Naive thymus-derived CD8-positive, alpha-beta T cell (primary cell): ENCODE results near the gene KHDC4. TPM values are rescaled to one million over a fixed set of nuclear protein-coding genes. Genes with fewer than 3 reads are reported as not detected.
A peak's percentile ranks its signal among the peaks of the same experiment; 100 is the strongest.

Source experiments
- ATAC-seq, 2 donors: fragments of 150-1000 bp; cut with Tn5 transposase in 1 of 2; sonication (Bioruptor Pico), chemical (Tn5 transposase) in 1 of 2; 1 replicate in 1 of 2; 2 replicates in 1 of 2; pipeline ENCODE4 v1.10.0; 2021; ENCODE audit warnings: mild to moderate bottlenecking in 2 of 2, moderate library complexity in 2 of 2
- POLR2A ChIA-PET: fragments of 350-600 bp; sonication (Branson Sonifier 250); formaldehyde crosslinking; loops from one replicate; lab custom pipeline; 2021; ENCODE audit warnings: antibody characterized with exemption; lab: Charles Lee
- DNase-seq, 10 donors: peaks; one replicate each; pipeline versions ENCODE4 v3.0.0 to v3.0.0-alpha.2; 2020 to 2022
- H3K27ac Mint-ChIP-seq, 10 donors: one replicate each; pipeline ENCODE4 v1.8.0; 2020 to 2022; ENCODE audit warnings: mild to moderate bottlenecking in 10 of 10, mixed read lengths in 10 of 10, moderate library complexity in 4 of 10, inconsistent platforms in 1 of 10
- H3K27me3 Mint-ChIP-seq, 5 donors: one replicate each; pipeline ENCODE4 v1.8.0; 2021 to 2022; ENCODE audit warnings: mixed read lengths in 5 of 5
- H3K36me3 Mint-ChIP-seq, 3 donors: one replicate each; pipeline ENCODE4 v1.8.0; 2020 to 2022; ENCODE audit warnings: mixed read lengths in 3 of 3, mild to moderate bottlenecking in 2 of 3, inconsistent platforms in 1 of 3
- H3K4me1 Mint-ChIP-seq, 4 donors: one replicate each; pipeline ENCODE4 v1.8.0; 2021 to 2022; ENCODE audit warnings: mixed read lengths in 4 of 4
- H3K4me3 Mint-ChIP-seq, 10 donors: one replicate each; pipeline ENCODE4 v1.8.0; 2020 to 2022; ENCODE audit warnings: mild to moderate bottlenecking in 10 of 10, mixed read lengths in 10 of 10, moderate library complexity in 6 of 10, inconsistent platforms in 1 of 10
- H3K9me3 Mint-ChIP-seq, 9 donors: one replicate each; pipeline ENCODE4 v1.8.0; 2020 to 2022; ENCODE audit warnings: mixed read lengths in 9 of 9, mild to moderate bottlenecking in 3 of 9, inconsistent platforms in 1 of 9, moderate library complexity in 1 of 9
- polyA plus RNA-seq, 3 donors: library from polyadenylated mRNA; unstranded; fragments of 300-500 nt; fragmentation: Illumina TruSeq; gene quantifications; one replicate each; pipeline ENCODE4 v1.2.3, GENCODE V29; 2021
- total RNA-seq, 8 experiments: library from RNA in 2 of 8; stranded (reverse) in 2 of 8; gene quantifications; one replicate each; pipeline ENCODE4 v1.2.3 and lab custom pipeline; 2021 to 2026

KHDC4 gene
- total and polyA plus RNA-seq, 5 experiments from 2014 or later: 5.0 to 110 (median 7.2) TPM

DNA sequence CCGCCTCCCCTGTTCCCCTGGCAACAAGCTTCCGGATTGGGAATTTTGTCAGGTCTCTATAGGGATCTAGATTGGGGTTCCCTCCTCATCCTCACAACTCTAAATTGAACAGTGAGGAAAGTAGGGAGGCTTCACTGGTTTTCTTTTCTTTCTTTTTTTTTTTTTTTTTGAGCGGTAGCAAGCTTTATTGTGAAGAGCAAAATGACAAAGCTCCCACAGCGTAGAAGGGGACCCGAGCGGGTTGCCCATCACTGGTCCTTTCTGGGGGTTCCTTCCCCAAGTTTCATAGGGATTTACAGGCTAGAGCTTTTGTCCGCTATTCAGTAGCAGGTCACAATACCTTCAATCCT is 33.8 kb upstream of the KHDC4 start:
- Mint-ChIP-seq H3K4me3 (peak overlapping the region; percentile 73 to 89 (median 83)), H3K4me1 (peaks cover 59 to 80% (median 78%) of the 10 kb centered on the region in 4 donors), H3K36me3 (peaks cover 0 to 79% (median 2%) of the 10 kb centered on the region in 3 donors), H3K9me3 (no peaks in the 10 kb centered on the region), H3K27ac (peak overlapping the region; percentile 89 to 96 (median 93)), H3K27me3 (no peaks in the 10 kb centered on the region)
- ATAC-seq (no peak), DNase-seq (no peak)
- POLR2A ChIA-PET: interaction anchor here (0.6 to 31.8 kb wide), 10 partner anchors 5 to 717 kb away, joined by 3 to 612 read pairs (median 7); partner anchors contain the start of genes ARHGEF2 and KHDC4

DNA sequence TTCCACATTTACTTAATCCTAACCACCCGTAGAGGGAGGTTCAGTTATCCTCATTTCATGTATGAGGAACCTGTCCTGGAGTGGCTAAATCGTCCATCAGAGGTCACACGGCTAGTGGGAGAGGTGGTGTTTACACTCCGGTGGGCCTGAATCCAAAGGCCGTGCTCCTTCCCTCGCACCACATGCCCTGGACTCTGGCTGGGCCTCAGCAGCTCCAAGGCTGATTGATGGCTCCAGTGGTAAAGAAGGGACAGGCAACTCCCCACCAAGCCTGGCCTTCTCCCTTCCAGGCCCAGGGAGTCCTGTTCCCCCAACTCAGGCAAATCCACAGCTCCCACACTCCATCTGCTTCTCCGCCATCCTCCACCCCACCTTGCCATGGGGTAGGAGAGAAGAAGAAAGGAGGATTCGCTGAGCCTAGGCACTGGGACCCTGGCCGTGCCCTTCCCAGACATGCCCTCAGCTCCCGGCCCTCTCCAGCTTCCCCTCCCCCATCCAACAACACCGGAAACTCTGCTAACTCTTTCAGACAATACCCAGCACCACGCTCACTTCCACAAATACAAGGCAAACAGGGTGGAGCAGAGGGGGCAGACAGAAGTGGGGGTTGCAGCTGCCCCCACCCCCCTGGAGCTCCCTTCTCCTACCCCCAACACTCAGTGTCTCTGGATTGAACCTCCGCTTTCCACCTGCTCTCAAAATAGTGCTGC is 33.3 kb upstream of the KHDC4 start:
- DNase-seq (peak in 6 of 10 donors; percentile 36 to 71 (median 48)), ATAC-seq (peak; percentile 48 to 65)
- H3K27me3 Mint-ChIP-seq: no peaks in the 10 kb centered on the region
- H3K27ac Mint-ChIP-seq: peak overlapping the region; percentile 89 to 96 (median 93)
- peaks cover 0 to 79% (median 2%) of the 10 kb centered on the region in 3 donors for H3K36me3 Mint-ChIP-seq
- H3K4me3 Mint-ChIP-seq: peak overlapping the region; percentile 73 to 89 (median 83)
- POLR2A ChIA-PET: interaction anchor here (0.5 to 31.8 kb wide), 10 partner anchors 5 to 717 kb away, joined by 4 to 612 read pairs (median 7); partner anchors contain the start of genes ARHGEF2 and KHDC4
- no peaks in the 10 kb centered on the region for H3K9me3 Mint-ChIP-seq
- peaks cover 54 to 78% (median 74%) of the 10 kb centered on the region in 4 donors for H3K4me1 Mint-ChIP-seq

DNA sequence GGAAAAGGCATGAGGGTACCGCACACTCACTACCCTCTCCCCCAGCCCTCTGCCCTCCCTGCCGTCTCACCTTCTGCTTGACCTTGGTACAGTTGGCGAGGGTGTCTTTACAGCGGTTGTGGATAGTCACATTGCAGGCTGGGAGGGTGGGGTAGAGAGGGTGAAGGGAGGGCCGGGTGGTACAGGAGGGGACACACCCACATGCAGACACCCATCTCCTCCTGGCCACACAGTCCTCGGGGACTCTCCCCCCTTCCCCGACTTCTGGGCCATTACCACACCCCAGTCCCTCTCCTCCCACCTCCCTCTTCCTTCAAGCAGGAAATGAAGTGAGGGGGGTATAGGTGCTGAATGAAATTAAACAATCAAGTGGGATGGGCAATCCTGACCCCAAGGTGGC is 32.5 kb upstream of the KHDC4 start:
- H3K4me3 Mint-ChIP-seq: peak overlapping the region; percentile 53 to 89 (median 83)
- H3K27me3 Mint-ChIP-seq: no peaks in the 10 kb centered on the region
- DNase-seq (peak in 1 of 10 donors; percentile 36), ATAC-seq (peak; percentile 46 to 51)
- no peaks in the 10 kb centered on the region for H3K9me3 Mint-ChIP-seq
- H3K4me1 Mint-ChIP-seq: peaks cover 48 to 77% (median 69%) of the 10 kb centered on the region in 4 donors
- POLR2A ChIA-PET: interaction anchor here (1.5 to 31.8 kb wide), 7 partner anchors 4 to 32 kb away, joined by 5 to 612 read pairs (median 9); partner anchors contain the start of genes ARHGEF2 and KHDC4
- H3K36me3 Mint-ChIP-seq: peaks cover 0 to 82% (median 2%) of the 10 kb centered on the region in 3 donors
- H3K27ac Mint-ChIP-seq: peak overlapping the region; percentile 89 to 96 (median 93)

DNA sequence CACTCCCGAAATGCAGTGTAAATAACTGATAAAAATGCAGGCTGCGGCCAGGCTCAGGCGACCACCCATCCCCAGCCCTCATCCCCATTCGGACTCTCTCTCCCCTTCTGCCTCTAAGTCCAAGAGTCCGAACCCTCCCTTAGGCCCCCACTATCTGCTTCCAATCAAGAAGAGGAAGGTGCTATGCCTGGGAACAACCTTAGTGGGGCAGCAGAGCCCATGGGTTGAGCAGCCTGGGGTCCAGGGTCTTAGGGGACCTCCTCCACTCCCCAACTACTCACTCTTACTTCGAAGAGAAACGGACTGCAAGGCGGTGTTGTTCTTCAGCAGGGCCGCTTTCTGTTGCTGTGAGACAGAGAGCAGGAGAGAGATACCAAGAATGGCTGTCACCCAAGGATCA is 31.9 kb upstream of the KHDC4 start:
- DNase-seq (peak in 1 of 10 donors; percentile 56), ATAC-seq (peak in 1 of 2 donors; percentile 16)
- peak overlapping the region; percentile 89 to 96 (median 93) for H3K27ac Mint-ChIP-seq
- no peaks in the 10 kb centered on the region for H3K27me3 Mint-ChIP-seq
- H3K9me3 Mint-ChIP-seq: no peaks in the 10 kb centered on the region
- POLR2A ChIA-PET: interaction anchor here (1.2 to 31.8 kb wide), 4 partner anchors 3 to 24 kb away, joined by 3 to 612 read pairs (median 309); partner anchors contain the start of gene ARHGEF2
- H3K4me1 Mint-ChIP-seq: peaks cover 46 to 76% (median 64%) of the 10 kb centered on the region in 4 donors
- peak overlapping the region in 9 of 10 donors; percentile 48 to 89 (median 79) for H3K4me3 Mint-ChIP-seq
- peaks cover 0 to 87% (median 2%) of the 10 kb centered on the region in 3 donors for H3K36me3 Mint-ChIP-seq

DNA sequence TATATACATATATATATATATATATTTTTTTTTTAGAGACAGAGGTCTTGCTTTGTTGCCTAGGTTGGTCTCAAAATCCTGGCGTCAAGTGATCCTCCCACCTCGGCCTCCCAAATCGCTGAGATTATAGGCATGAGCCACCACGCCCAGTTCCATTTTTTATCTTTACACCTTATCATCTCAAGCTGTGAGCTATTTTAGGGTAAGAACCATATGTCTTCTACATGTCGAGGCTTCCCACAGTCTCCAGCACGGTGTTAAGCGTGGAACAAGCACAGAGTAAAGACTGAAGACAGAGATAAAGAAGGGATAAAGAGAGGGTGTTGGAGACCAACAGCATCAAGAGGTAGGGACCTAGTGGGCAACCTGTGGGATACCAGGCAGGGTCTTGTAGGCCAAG is 30.0 kb upstream of the KHDC4 start:
- H3K4me3 Mint-ChIP-seq: peak overlapping the region in 1 of 10 donors; percentile 41
- no peaks in the 10 kb centered on the region for H3K27me3 Mint-ChIP-seq
- peaks cover 0 to 87% (median 6%) of the 10 kb centered on the region in 3 donors for H3K36me3 Mint-ChIP-seq
- H3K27ac Mint-ChIP-seq: peak overlapping the region in 8 of 10 donors; percentile 55 to 93 (median 76)
- H3K9me3 Mint-ChIP-seq: no peaks in the 10 kb centered on the region
- POLR2A ChIA-PET: interaction anchor here (1.2 to 31.8 kb wide), 3 partner anchors 1 to 14 kb away, joined by 6 to 612 read pairs (median 612); partner anchors contain the start of gene ARHGEF2
- ATAC-seq (no peak), DNase-seq (peak in 1 of 10 donors; percentile 22)
- peaks cover 32 to 72% (median 50%) of the 10 kb centered on the region in 4 donors for H3K4me1 Mint-ChIP-seq

DNA sequence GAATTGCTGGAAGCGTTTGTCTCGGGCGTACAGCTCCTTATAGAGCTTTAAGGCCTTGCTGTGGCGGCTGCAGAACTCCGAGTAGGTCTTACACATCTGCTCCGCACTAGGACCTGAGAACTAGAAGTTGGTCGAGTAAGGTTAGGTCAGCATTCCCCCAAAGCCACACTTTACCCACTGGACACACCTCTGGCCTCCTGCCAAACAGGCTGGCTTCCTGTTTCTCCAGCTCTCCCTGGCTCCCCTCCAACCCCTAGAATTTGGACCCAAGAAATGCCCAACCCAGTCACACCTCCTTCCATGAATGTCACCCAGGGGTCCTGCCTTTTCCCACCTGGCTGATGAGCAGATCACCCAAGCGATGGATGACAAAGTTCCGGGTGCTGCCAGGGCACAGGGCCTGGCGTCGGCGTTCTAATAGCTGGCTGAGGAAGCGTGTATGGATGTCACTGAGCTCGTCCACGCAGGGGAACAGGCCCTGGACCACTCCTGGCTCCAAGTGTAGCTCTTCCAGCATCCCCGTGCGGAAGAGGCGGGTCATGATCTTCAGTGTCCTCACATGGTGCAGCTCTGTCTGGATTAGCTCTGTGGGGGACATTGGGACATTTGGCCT is 28.5 kb upstream of the KHDC4 start:
- POLR2A ChIA-PET: interaction anchor here (0.8 to 31.8 kb wide), 2 partner anchors 15 to 21 kb away, joined by 3 to 612 read pairs; partner anchors contain the start of gene ARHGEF2
- peaks cover 21 to 57% (median 35%) of the 10 kb centered on the region in 4 donors for H3K4me1 Mint-ChIP-seq
- no peak overlapping the region for H3K4me3 Mint-ChIP-seq
- H3K27ac Mint-ChIP-seq: peak overlapping the region in 6 of 10 donors; percentile 36 to 77 (median 62)
- no peaks in the 10 kb centered on the region for H3K27me3 Mint-ChIP-seq
- peaks cover 0 to 87% (median 6%) of the 10 kb centered on the region in 3 donors for H3K36me3 Mint-ChIP-seq
- H3K9me3 Mint-ChIP-seq: no peaks in the 10 kb centered on the region
- DNase-seq (peak in 1 of 10 donors; percentile 26), ATAC-seq (no peak)

DNA sequence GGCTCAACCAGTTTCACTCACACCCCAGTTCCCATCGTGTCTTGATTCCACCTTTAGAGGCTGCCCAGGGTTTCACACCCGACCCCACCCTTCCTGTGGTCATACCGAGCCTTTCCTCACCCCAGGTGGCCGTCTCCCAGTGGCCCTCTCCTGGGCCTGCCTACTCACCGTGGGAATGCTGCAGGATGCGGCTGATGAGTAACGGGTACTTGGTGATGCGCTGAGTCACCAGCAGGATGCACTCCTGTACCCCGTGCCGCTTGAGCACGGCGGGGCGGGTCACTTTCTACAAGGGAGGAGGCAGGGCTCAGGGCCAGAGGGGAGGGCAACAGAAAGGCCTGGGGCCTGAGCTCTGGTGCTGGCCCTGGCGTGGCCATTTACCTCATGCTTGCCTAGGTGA is 27.7 kb upstream of the KHDC4 start:
- no peaks in the 10 kb centered on the region for H3K27me3 Mint-ChIP-seq
- peak overlapping the region in 9 of 10 donors; percentile 42 to 92 (median 60) for H3K27ac Mint-ChIP-seq
- POLR2A ChIA-PET: interaction anchor here (0.8 to 31.8 kb wide), 2 partner anchors 16 to 20 kb away, joined by 3 to 612 read pairs; partner anchors contain the start of gene ARHGEF2
- H3K36me3 Mint-ChIP-seq: peaks cover 0 to 90% (median 9%) of the 10 kb centered on the region in 3 donors
- no peaks in the 10 kb centered on the region for H3K9me3 Mint-ChIP-seq
- H3K4me3 Mint-ChIP-seq: no peak overlapping the region
- ATAC-seq (no peak), DNase-seq (peak in 1 of 10 donors; percentile 24)
- peaks cover 18 to 50% (median 29%) of the 10 kb centered on the region in 4 donors for H3K4me1 Mint-ChIP-seq

DNA sequence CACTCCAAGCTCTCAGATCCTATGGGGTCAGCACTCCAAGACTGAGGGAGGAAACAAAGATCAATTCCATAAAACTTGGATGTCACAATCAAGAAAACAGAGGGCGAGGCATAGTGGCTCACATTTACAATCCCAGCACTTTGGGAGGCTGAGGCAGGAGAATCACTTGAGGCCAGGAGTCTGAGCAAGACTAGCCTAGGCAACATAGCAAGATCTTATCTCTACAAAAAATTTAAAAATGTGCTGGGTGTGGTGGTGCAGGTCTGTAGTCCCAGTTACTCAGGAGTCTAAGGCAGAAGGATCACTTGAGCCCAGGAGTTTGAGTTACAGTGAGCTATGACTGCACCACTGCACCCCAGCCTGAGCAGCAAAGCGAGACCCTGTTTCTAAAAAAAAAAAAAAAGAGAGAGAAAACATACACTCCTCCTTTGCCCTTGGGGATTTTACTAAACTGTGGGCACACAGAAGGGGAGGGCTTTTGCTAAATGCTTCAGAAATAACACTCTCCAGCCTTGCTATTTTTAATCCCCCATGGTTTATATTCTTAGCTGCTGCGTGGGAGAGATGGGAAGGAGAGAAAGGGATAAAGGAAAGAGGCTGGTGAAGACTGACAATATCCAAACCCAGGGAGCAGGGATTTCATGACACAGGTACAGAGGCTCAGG is 26.0 kb upstream of the KHDC4 start:
- Mint-ChIP-seq H3K4me3 (peak overlapping the region in 1 of 10 donors; percentile 19), H3K27me3 (no peaks in the 10 kb centered on the region), H3K9me3 (no peaks in the 10 kb centered on the region), H3K27ac (peak overlapping the region in 9 of 10 donors; percentile 8 to 92 (median 79)), H3K4me1 (peaks cover 10 to 34% (median 16%) of the 10 kb centered on the region in 4 donors), H3K36me3 (peaks cover 0 to 87% (median 11%) of the 10 kb centered on the region in 3 donors)
- ATAC-seq: no peak
- no peak for DNase-seq
- POLR2A ChIA-PET: interaction anchor here (1.3 to 31.8 kb wide), 4 partner anchors 10 to 20 kb away, joined by 3 to 612 read pairs (median 7); partner anchors contain the start of gene ARHGEF2

DNA sequence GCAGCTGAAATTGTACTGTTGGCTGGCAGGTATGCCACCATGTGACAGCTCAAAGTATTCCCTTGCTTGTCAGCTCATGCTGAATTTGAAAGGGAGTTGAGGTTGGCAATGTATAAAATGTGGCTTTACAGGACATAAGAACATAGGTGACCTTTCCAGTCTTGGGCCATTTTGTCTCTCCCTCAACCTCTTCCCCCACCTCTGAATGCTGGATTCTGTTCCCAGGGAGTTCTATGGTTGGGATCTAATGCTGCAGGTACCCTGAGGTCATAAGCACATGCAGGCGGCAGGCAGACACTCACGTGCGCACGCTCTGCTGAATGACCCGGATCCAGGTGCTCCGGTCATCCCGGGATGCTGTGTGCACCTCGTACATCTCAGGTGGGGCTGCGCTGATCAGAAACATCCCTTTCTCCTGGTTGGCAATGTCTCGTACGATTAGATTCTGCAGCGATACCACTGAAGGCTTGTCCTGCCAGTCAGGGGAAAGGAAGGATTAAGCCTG is 23.2 kb upstream of the KHDC4 start:
- no peaks in the 10 kb centered on the region for H3K27me3 Mint-ChIP-seq
- no peak overlapping the region for H3K4me3 Mint-ChIP-seq
- H3K36me3 Mint-ChIP-seq: peaks cover 0 to 94% (median 19%) of the 10 kb centered on the region in 3 donors
- POLR2A ChIA-PET: interaction anchor here (0.8 to 31.8 kb wide), 5 partner anchors 10 to 45 kb away, joined by 4 to 612 read pairs (median 6); partner anchors contain the start of genes ARHGEF2 and KHDC4
- no peaks in the 10 kb centered on the region for H3K9me3 Mint-ChIP-seq
- H3K27ac Mint-ChIP-seq: peak overlapping the region in 7 of 10 donors; percentile 12 to 72 (median 48)
- DNase-seq: no peak
- no peak for ATAC-seq
- peaks cover 7 to 26% (median 10%) of the 10 kb centered on the region in 4 donors for H3K4me1 Mint-ChIP-seq

DNA sequence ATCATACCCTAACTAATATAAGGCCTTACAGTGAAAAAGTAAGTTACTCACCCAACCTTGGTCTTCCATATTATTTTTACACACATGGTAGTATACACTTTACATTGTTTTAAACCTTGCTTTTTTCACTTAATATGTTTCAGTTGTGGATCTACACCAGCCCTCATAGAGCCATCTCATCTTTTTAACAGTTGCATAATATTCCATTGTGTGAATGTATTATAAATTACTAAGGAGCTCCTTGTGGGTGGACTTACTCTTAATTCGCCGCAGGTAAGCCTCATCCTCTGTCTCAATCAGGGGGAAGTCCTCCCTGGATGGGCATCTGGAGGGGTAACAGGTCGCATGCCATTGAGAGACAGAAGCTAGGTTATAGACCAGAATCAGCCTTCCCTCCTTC is 20.4 kb upstream of the KHDC4 start:
- Mint-ChIP-seq H3K27me3 (no peaks in the 10 kb centered on the region), H3K27ac (peak overlapping the region in 7 of 10 donors; percentile 8 to 49 (median 43)), H3K4me1 (peaks cover 0 to 5% (median 2%) of the 10 kb centered on the region in 4 donors), H3K9me3 (no peaks in the 10 kb centered on the region), H3K4me3 (no peak overlapping the region), H3K36me3 (peaks cover 0 to 91% (median 15%) of the 10 kb centered on the region in 3 donors)
- no peak for ATAC-seq
- POLR2A ChIA-PET: interaction anchor here (0.7 to 31.8 kb wide), 4 partner anchors 9 to 896 kb away, joined by 3 to 612 read pairs (median 4); partner anchors contain the start of gene ARHGEF2
- no peak for DNase-seq

DNA sequence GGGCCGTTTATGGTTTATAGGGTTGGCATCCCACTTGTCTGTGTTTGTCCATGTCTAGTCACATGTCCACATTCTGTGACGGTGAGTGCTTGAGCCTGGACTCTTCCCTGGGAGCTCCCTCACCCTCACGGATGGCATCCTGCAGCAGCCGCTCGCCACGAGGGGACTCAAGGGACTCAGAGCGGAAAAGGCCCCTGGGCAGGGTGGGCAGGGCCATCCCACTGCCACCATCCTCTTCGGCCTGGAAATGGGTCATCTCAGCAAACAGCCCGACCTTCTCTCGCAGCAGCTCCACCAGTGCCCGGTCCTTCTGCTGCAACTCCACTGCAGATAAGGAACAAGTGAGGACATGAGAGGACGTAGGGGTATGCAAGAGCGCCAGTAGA is 18.3 kb upstream of the KHDC4 start:
- POLR2A ChIA-PET: interaction anchor here (0.6 to 31.8 kb wide), 3 partner anchors 10 to 25 kb away, joined by 3 to 612 read pairs (median 6); partner anchors contain the start of gene ARHGEF2
- H3K36me3 Mint-ChIP-seq: peaks cover 0 to 91% (median 18%) of the 10 kb centered on the region in 3 donors

More for the DNA sequence above, 18.3 kb upstream of the KHDC4 start:
- Mint-ChIP-seq H3K9me3 (no peaks in the 10 kb centered on the region), H3K27me3 (no peaks in the 10 kb centered on the region), H3K27ac (peak overlapping the region in 4 of 10 donors; percentile 11 to 73 (median 66)), H3K4me1 (peaks cover 0 to 11% (median under 1%) of the 10 kb centered on the region in 4 donors), H3K4me3 (no peak overlapping the region)
- ATAC-seq: no peak
- no peak for DNase-seq
